ENCODE results near the gene ACAD10. TPM values are rescaled to one million over a fixed set of nuclear protein-coding genes. Genes with fewer than 3 reads are reported as not detected.

ACAD10 gene
- total and polyA plus RNA-seq, 7 donors: 5.8 to 31.0 (median 12.8) TPM

DNA sequence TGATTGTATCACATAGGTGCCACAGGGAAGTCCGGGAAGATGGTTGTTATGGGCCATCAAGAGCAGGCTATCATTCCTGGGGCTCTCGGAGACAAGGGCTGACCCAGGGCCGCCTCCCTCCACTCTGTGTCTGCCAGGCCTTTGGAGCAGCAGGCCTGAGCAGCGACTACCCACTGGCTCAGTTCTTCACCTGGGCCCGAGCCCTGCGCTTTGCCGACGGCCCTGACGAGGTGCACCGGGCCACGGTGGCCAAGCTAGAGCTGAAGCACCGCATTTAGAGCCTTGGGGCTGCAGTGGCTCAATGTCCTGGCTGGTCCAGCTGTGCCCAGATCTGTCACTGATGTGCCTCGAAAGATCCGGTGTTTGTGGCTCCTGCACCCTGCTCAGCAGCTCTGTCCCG, 70.3 kb downstream of the ACAD10 start:
- no peak overlapping the region for H3K27ac ChIP-seq
- 96% methylated on average over 15 of the region's 15 CpGs for whole genome bisulfite sequencing, 2 donors

DNA sequence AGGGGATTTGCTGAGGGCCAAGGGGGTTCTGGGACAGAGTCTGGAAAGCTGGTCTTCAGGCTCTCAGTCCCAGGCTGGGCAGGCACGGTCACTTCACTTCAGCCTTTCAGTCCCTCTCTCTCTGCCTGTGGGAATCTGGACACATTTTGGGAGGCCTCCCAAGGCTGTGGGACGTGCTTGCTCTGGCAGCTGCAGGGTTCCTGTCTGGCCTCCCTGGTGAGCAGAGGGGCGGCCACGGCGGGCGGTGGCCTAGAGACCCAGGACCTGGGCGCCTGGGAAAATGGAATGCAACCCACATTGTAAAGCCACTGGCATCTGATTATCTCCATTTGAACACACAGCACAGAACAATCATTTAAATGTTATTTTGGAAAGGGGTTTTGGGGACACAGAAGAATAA, 70.8 kb downstream of the ACAD10 start:
- Histone ChIP-seq H3K4me3 (no peak overlapping the region), H3K4me1 (peaks cover 0 to 20% (median 10%) of the 10 kb centered on the region in 4 donors), H3K9me3 (no peaks in the 10 kb centered on the region), H3K27me3 (no peaks in the 10 kb centered on the region), H3K27ac (no peak overlapping the region), H3K36me3 (peaks cover 0 to 27% (median 9%) of the 10 kb centered on the region in 4 donors)
- intact Hi-C loops (cut with DNase I): no loop called here
- TF ChIP-seq EP300 (IDR thresholded peaks at IDR 0.05): no peak
- TF ChIP-seq, protein P1, sequence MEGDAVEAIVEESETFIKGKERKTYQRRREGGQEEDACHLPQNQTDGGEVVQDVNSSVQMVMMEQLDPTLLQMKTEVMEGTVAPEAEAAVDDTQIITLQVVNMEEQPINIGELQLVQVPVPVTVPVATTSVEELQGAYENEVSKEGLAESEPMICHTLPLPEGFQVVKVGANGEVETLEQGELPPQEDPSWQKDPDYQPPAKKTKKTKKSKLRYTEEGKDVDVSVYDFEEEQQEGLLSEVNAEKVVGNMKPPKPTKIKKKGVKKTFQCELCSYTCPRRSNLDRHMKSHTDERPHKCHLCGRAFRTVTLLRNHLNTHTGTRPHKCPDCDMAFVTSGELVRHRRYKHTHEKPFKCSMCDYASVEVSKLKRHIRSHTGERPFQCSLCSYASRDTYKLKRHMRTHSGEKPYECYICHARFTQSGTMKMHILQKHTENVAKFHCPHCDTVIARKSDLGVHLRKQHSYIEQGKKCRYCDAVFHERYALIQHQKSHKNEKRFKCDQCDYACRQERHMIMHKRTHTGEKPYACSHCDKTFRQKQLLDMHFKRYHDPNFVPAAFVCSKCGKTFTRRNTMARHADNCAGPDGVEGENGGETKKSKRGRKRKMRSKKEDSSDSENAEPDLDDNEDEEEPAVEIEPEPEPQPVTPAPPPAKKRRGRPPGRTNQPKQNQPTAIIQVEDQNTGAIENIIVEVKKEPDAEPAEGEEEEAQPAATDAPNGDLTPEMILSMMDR (IDR thresholded peaks at IDR 0.05): no peak
- no peak for TF ChIP-seq POLR2AphosphoS5 (IDR thresholded peaks at IDR 0.05)
- TF ChIP-seq POLR2A (IDR thresholded peaks at IDR 0.05): no peak
- WGBS, 2 donors: 95 to 97% methylated on average over 7 of the region's 7 CpGs
- no peak for DNase-seq

More for the DNA sequence above, 70.3 kb downstream of the ACAD10 start:
- no peaks in the 10 kb centered on the region for H3K9me3 ChIP-seq
- H3K27me3 ChIP-seq: no peaks in the 10 kb centered on the region
- DNase-seq: no peak
- no peak overlapping the region for H3K4me3 ChIP-seq
- TF ChIP-seq POLR2AphosphoS5 (IDR thresholded peaks at IDR 0.05): no peak
- no peak for TF ChIP-seq EP300 (IDR thresholded peaks at IDR 0.05)
- TF ChIP-seq, protein P1 (IDR thresholded peaks at IDR 0.05): no peak
- no peak for TF ChIP-seq POLR2A (IDR thresholded peaks at IDR 0.05)
- peaks cover 0 to 30% (median 9%) of the 10 kb centered on the region in 4 donors for H3K36me3 ChIP-seq
- intact Hi-C loops (cut with DNase I): no loop called here
- H3K4me1 ChIP-seq: peaks cover 0 to 20% (median 10%) of the 10 kb centered on the region in 4 donors

DNA sequence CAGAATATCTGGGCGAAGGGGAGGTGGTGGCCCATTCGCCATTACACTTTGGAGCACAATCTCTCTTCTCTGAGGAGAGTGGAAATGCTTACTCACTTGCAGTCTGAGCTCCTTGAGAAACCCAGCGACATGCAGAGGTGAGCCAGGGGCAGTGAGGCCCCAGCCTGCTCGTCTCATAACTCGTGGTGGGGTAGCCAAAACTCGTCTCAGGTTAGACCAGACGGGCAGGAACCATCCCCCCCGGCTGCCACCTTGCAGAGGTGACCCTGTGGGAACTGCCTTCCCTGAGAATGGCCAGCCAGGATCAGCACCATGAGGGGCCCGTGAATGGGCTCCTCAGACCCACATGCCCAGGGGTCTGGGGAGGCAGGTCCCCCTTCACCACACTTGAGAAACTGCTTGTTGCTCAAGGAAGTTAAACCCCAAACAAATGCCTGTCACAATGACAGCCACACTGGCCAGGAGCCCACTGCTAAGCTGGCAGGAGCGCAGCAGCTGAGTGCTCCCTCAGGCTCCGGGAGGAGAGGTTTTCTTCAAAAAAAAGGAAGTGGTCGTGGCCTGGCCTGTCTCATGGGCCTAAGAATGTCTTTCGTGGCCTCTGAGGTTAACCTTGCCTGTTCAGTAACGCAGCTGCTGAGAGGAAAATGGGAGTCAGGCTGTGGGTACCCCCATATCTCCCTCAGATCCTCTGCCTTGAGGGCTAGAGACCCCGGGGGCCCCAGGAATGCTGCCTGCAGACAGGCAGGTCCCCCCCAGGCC, 71.7 kb downstream of the ACAD10 start:
- Histone ChIP-seq H3K4me1 (peaks cover 0 to 20% (median 10%) of the 10 kb centered on the region in 4 donors), H3K27me3 (no peaks in the 10 kb centered on the region), H3K9me3 (no peaks in the 10 kb centered on the region), H3K36me3 (peaks cover 0 to 27% (median 9%) of the 10 kb centered on the region in 4 donors), H3K27ac (peak overlapping the region; percentile 7 to 51 (median 40)), H3K4me3 (no peak overlapping the region)
- DNase-seq: peak; percentile 72
- intact Hi-C loops (cut with DNase I): no loop called here
- WGBS, 2 donors: 55 to 82% methylated on average over 15 of the region's 15 CpGs
- no peak for TF ChIP-seq EP300 (IDR thresholded peaks at IDR 0.05)
- TF ChIP-seq POLR2AphosphoS5 (IDR thresholded peaks at IDR 0.05): no peak
- no peak for TF ChIP-seq POLR2A (IDR thresholded peaks at IDR 0.05)
- TF ChIP-seq, protein P1 (IDR thresholded peaks at IDR 0.05): no peak

DNA sequence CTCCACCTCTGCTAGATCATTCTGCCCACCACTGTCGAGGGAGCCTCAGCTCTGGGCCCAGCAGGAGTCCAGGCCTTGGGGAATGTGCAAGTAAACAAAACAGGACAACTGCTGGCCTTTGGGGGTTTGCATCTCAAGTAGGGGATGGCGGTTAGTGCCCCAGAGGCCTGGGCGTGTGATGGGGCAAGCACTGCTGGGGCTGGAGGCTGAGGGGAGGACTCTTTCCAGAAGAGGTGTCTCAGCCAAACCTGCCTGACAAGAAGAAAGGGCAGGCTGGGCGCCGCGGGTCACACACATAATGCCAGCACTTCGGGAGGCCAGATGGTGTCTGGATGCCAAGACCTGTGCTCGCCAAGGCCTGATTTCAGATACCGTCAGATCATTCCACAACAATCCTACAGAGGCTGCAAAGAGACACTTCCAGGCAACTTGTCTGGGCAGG, 72.3 kb downstream of the ACAD10 start:
- DNase-seq: no peak
- Histone ChIP-seq H3K9me3 (no peaks in the 10 kb centered on the region), H3K4me1 (peaks cover 0 to 19% (median 10%) of the 10 kb centered on the region in 4 donors), H3K36me3 (peaks cover 0 to 27% (median 9%) of the 10 kb centered on the region in 4 donors), H3K27me3 (no peaks in the 10 kb centered on the region), H3K27ac (peak overlapping the region; percentile 7 to 51 (median 40)), H3K4me3 (no peak overlapping the region)
- intact Hi-C loops (cut with DNase I): no loop called here
- 75 to 83% methylated on average over 9 of the region's 9 CpGs for WGBS, 2 donors
- TF ChIP-seq EP300 (IDR thresholded peaks at IDR 0.05): no peak
- TF ChIP-seq POLR2A (IDR thresholded peaks at IDR 0.05): no peak
- TF ChIP-seq POLR2AphosphoS5 (IDR thresholded peaks at IDR 0.05): no peak
- TF ChIP-seq, protein P1 (IDR thresholded peaks at IDR 0.05): no peak
